OCI-M2 (cell line): ENCODE measurements around the gene GTF2H1.

Experiments
- DNase-seq: peaks from one replicate; lab custom pipeline; 2025; ENCODE audit not compliant: unreplicated experiment; lab: John Stamatoyannopoulos, UW

GTF2H1 gene

DNA sequence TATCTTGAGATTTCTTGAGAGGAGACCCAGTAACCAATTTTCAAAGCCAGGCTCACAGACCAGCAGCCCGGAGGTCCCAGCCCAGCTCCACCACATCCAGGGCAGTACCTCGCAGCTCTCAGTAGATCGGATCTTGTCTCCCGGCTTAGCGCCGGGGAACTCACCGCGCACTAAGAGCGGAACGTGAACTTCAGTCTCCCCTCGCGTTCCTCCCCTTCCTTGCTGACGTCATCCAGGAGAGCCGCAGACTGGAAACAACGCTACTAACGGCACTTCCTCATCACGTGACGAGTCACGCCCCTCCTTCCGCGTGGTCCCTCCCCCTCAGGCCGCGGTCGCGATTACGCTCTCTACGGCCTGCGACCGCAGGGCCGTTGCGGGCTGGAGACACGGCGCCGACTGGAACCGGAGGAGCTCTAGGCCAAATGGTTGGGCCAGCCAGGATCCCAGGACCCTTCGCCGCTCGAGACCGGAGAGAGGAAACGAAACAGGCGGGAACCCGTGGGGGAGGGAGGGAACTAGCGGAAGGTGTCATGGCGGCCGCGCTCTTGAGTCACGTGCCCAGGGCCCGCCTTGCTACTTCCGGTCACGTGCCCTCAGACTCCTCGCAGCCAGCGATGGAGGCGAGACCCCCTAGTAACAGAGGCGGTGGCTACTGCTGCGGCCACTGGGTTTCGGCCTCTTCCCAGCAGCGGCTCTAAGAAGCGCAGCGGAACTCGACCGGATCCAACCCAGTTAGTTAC, at the start of gene GTF2H1, which contains the start of gene HPS5:
TSS of gene GTF2H1 (plus strand) at position 599 of the 743 bp plus-strand sequence. CDS start 10,508 bp downstream, outside the sequence.
TSS of gene HPS5 (minus strand) at position 172 of the 743 bp plus-strand sequence. CDS start 4,282 bp downstream, outside the sequence.
- peak; percentile 84 for DNase-seq

DNA sequence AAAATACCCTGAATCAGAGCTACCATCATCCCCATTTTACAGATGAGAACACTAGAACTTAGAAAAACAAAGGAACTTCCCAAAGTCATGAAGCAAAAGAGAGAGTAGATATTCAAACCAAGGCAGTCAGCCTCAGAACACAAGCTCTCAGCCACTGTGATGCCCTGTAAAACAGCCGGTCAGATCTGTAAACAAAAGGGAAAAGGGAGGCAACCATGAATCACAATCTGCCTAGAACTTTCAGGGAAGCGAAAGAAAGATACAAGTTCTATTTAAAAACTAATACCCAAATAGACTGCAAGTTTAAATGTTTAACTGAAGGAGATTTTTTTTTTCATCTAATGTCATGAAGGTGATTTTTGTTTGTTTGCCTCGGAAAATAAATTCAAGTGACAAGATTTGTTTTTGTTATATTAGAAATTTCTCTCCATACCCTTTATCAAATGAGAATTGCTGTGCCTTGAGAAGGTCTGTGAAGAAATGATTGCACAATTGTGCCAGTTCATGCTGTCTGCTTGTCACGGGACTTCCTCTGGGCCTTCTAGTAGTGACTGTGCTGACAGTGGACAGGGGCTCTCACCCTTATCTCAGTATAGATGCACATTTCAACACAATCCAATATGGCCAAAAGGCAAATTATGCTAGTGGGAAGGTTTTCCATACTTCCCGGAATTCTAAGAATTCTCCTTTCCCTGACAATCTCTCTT, 44.6 kb upstream of the GTF2H1 start:
- no peak for DNase-seq

- DNase-seq, result no peak
Measured at GRCh38 chr11:18280438-18281045, 41.8 kb upstream of the GTF2H1 start.

DNA sequence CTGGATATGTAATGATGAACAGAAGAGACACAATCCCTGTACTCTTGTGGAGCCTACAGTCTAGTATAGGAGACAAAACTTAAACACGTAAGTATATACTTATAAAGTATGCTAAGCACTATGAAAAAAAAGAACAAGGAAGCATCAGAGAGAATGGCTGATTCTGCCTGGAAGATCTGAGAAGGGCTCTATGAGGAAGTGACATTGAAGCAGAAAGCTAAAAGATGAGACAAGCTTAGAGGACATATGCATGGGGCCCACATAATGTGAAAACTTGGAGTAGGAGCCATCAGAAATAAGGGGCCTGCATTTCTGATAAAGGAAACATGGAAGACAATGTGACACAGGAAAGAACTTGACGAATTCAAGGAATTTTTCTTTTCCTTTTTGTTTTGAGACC, 39.7 kb upstream of the GTF2H1 start:
- DNase-seq, result no peak

- no peak for DNase-seq
Measured at GRCh38 chr11:18285841-18286240, 36.5 kb upstream of the GTF2H1 start.

GRCh38 chr11:18288911-18289310, 33.5 kb upstream of the GTF2H1 start:
- no peak for DNase-seq

DNA sequence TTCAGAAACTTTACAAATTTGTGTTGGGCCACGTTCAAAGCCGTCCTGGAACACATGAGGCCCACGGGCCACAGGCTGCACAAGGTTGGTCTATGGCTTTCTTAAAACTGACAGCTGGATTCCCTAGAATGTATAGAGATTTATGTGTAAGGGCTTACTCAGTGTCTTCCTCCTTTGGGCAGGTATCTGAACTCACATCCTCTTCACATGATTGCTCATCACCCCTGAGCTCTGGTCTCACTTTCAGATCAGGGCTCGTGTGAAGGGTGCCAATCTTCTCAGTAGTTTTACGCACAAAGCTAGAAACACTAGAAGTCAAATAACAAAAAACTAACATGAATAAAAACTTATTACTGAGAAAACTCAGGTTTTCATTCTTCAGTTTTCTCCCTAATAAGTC, 27.5 kb upstream of the GTF2H1 start:
- DNase-seq, result no peak

GRCh38 chr11:18295316-18295715, 27.1 kb upstream of the GTF2H1 start:
- DNase-seq, result no peak

- no peak for DNase-seq
Measured at GRCh38 chr11:18299721-18300120, 22.6 kb upstream of the GTF2H1 start.

DNA sequence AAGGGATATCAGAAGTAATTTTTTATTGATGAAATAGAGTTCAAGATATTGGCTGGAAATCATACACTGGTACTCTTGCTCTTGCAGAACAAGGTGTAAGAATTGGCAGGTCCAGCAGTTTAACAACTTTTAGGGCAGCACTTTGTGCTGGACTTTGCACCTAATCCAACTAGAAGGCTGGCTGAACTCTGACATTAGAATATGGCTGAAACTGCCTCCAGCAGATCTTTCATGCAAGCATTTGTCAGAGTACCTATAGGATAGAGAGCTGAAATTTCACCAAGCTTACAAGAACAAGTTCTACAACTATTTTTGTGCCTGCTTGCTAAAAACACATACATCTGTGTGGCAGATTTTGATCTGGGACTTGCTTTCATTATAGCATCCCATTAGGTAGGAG, 17.6 kb upstream of the GTF2H1 start:
- DNase-seq, result no peak

- DNase-seq, result no peak
Measured at GRCh38 chr11:18307461-18308139, 14.8 kb upstream of the GTF2H1 start.

DNA sequence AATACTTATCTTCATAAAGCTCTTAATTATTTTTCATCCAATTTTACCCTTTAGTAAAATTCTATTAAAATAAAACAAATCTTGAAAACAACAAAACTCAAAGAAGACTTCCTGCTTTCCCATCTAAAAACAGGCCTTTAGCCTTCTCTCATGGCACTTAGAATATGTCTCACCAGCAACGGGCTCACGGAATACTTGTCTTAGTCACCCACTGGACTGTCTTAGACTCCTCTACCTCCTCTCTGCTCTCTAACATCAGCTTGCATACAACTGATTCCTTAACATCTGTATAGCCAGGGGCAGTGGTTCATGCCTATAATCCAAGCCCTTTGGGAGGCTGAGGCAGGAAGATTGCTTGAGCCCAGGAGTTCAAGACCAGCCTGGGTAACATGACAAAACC, 14.1 kb upstream of the GTF2H1 start:
- DNase-seq, result no peak

DNA sequence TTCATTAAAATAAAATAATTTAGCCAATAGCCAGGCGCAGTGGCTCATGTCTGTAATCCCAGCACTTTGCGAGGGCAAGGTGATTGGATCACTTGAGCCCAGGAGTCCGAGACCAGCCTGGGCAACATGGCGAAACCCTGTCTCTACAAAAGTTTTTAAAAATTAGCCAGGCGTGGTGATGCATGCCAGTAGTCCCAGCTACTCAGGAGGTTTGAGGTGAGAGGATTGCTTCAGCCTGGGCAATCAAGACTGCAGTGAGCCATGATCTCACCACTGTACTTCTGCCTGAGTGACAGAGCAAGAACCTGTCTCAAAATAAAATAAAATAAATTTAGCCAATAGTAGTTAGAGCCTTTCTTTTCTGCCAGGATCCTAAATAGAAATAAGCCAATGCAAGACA, 12.7 kb upstream of the GTF2H1 start:
- no peak for DNase-seq

DNA sequence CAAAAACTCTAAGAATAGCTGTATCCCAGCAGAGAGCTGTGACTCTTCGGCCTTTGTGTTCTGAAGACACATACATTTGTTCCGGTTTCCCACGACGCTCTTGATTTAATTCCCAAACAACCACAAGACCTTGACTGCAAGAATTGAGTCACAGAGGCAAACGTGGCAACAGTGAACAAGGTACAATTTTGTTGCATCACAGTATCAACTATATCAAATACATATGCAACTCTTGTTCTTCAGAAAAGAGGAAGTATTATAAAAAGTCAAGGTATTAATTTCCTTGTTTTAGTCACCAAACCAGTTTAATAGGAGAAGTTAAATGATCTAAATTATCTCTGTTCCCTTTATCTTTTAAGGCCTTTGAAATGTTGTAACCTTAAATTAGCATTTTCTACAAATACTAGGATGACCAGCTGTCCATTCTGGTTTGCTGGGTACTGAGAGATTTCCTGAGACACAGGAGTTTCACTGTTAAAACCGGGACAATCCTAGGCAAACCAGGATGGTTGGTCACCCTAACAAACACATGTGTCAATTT, 11.5 kb upstream of the GTF2H1 start:
- no peak for DNase-seq

DNA sequence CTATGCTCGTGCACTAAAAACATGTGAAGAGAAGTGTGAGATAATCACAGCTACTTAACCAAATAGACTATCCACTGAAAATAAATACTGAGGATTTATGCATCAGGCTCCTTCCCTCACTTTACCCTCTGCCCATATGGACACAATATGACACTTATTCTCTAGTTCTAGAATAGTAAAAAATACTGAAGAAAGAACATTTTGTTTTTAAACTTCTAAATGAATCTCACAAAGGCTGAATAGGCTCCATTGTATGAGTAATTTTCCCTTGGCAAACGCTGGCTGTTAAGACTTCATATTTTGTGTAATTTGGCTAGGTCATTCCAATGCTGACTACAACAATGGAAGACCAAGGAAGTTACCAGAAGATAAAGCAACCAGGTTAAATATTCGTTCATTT, 10.4 kb upstream of the GTF2H1 start:
- DNase-seq, result no peak

GRCh38 chr11:18312663-18313420, 9.5 kb upstream of the GTF2H1 start:
- DNase-seq, result no peak

- no peak for DNase-seq
Measured at GRCh38 chr11:18313965-18314763, 8.2 kb upstream of the GTF2H1 start.

DNA sequence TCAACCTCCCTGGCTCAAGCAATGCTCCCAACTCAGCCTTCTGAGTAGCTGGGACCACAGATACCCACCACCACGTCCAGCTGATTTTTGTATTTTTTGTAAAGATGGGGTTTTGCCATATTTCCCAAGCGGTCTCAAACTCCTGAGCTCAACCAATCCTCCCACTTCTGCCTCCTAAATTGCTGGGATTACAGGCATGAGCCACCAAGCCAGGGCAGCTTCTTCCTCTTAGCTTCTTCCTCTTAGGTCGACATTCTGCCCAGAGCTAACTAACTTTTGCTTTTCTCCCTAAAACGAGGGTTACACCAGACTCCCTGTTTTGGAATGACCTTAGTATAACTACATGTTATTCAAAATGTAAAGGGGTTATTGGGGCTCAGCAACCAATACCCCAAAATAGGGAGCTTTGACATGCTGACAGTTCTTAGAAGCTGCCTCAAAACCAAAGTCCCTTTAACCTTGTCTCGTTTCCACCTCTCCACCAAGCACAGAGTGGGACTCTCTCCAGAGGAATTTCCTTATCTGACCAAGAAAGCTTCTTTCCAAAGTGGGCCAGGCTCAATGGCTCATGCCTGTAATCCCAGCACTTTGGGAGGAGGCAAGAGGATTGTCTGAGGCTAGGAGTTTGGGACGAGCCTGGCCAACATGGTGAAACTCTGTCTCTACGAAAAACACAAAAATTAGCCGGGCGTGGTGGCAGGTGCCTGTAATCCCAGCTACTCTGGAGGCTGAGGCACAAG, 7.4 kb upstream of the GTF2H1 start:
- DNase-seq, result no peak

- DNase-seq, result no peak
Measured at GRCh38 chr11:18315893-18316292, 6.5 kb upstream of the GTF2H1 start.
